Activated naive CD4-positive, alpha-beta T cell treated with anti-CD3 and anti-CD28 coated beads, Interleukin-2, amount 10 ng/mL, durations not matched to agents 7 days and 5 days (primary cell): ENCODE results near the gene WDR20.
"Not testable (repeated sequence)": the region's sequence is repeated elsewhere in the genome, so short reads cannot be mapped to it uniquely, and the experiment has no call there.

Experiments used
- CTCF ChIA-PET: fragments of 350-600 bp; sonication (Branson Sonifier 250); formaldehyde crosslinking; loops from one replicate; lab custom pipeline; 2021; ENCODE audit warnings: antibody characterized with exemption; lab: Charles Lee
- DNase-seq: peaks from one replicate; pipeline ENCODE4 v3.0.0-alpha.2; 2020
- H3K27ac Mint-ChIP-seq: one replicate; pipeline ENCODE4 v1.8.0; 2021; ENCODE audit warnings: mild to moderate bottlenecking, moderate library complexity, mixed read lengths
- H3K27me3 Mint-ChIP-seq: one replicate; pipeline ENCODE4 v1.8.0; 2021; ENCODE audit warnings: mild to moderate bottlenecking, mixed read lengths
- H3K36me3 Mint-ChIP-seq: one replicate; pipeline ENCODE4 v1.8.0; 2021; ENCODE audit warnings: mixed read lengths
- H3K4me1 Mint-ChIP-seq: one replicate; pipeline ENCODE4 v1.8.0; 2021; ENCODE audit warnings: mixed read lengths
- H3K4me3 Mint-ChIP-seq: one replicate; pipeline ENCODE4 v1.8.0; 2021; ENCODE audit warnings: mild to moderate bottlenecking, moderate library complexity, mixed read lengths
- H3K9me3 Mint-ChIP-seq: one replicate; pipeline ENCODE4 v1.8.0; 2021; ENCODE audit warnings: mixed read lengths

Gene WDR20

GRCh38 chr14:102140750-102141145 lies 1.1 kb downstream of the WDR20 start:
- DNase-seq, result no peak
- Mint-ChIP-seq H3K36me3 (peaks cover 8% of the 10 kb centered on the region), H3K9me3 (no peaks in the 10 kb centered on the region), H3K4me3 (peak overlapping the region; percentile 97), H3K27me3 (no peaks in the 10 kb centered on the region), H3K27ac (peak overlapping the region; percentile 96), H3K4me1 (peaks cover 33% of the 10 kb centered on the region)
- CTCF ChIA-PET, result no interaction called here

GRCh38 chr14:102141797-102142196 lies 2.1 kb downstream of the WDR20 start:
- no peaks in the 10 kb centered on the region for H3K27me3 Mint-ChIP-seq
- H3K4me3 Mint-ChIP-seq, result no peak overlapping the region
- CTCF ChIA-PET, result no interaction called here
- H3K27ac Mint-ChIP-seq, result no peak overlapping the region
- peaks cover 37% of the 10 kb centered on the region for H3K4me1 Mint-ChIP-seq
- no peak for DNase-seq
- no peaks in the 10 kb centered on the region for H3K9me3 Mint-ChIP-seq
- H3K36me3 Mint-ChIP-seq, result peaks cover 13% of the 10 kb centered on the region

GRCh38 chr14:102144914-102145313 lies 5.2 kb downstream of the WDR20 start:
- H3K4me3 Mint-ChIP-seq, result no peak overlapping the region
- CTCF ChIA-PET, result interaction anchor here (0.6 kb wide), 1 partner anchor 67 kb away, joined by 3 read pairs; no protein-coding TSS in a partner anchor
- no peaks in the 10 kb centered on the region for H3K27me3 Mint-ChIP-seq
- no peak overlapping the region for H3K27ac Mint-ChIP-seq
- no peaks in the 10 kb centered on the region for H3K9me3 Mint-ChIP-seq
- H3K36me3 Mint-ChIP-seq, result peaks cover 13% of the 10 kb centered on the region
- peaks cover 33% of the 10 kb centered on the region for H3K4me1 Mint-ChIP-seq
- no peak for DNase-seq

- H3K27ac Mint-ChIP-seq, result no peak overlapping the region
- peaks cover 32% of the 10 kb centered on the region for H3K4me1 Mint-ChIP-seq
- peaks cover 12% of the 10 kb centered on the region for H3K36me3 Mint-ChIP-seq
- H3K9me3 Mint-ChIP-seq, result no peaks in the 10 kb centered on the region
- no peak overlapping the region for H3K4me3 Mint-ChIP-seq
- H3K27me3 Mint-ChIP-seq, result no peaks in the 10 kb centered on the region
- DNase-seq, result no peak
- CTCF ChIA-PET, result interaction anchor here (0.6 kb wide), 1 partner anchor 67 kb away, joined by 3 read pairs; no protein-coding TSS in a partner anchor
Measured at GRCh38 chr14:102145395-102145794, 5.7 kb downstream of the WDR20 start.

- DNase-seq, result no peak
- Mint-ChIP-seq H3K4me3 (no peak overlapping the region), H3K9me3 (no peaks in the 10 kb centered on the region), H3K27me3 (no peaks in the 10 kb centered on the region), H3K36me3 (peaks cover 19% of the 10 kb centered on the region), H3K27ac (no peak overlapping the region), H3K4me1 (peaks cover 23% of the 10 kb centered on the region)
- CTCF ChIA-PET, result no interaction called here
Measured at GRCh38 chr14:102146423-102146822, 6.7 kb downstream of the WDR20 start.

- no peak overlapping the region for H3K4me3 Mint-ChIP-seq
- DNase-seq, result no peak
- H3K27me3 Mint-ChIP-seq, result no peaks in the 10 kb centered on the region
- H3K36me3 Mint-ChIP-seq, result peaks cover 36% of the 10 kb centered on the region
- H3K4me1 Mint-ChIP-seq, result peaks cover 12% of the 10 kb centered on the region
- H3K27ac Mint-ChIP-seq, result no peak overlapping the region
- CTCF ChIA-PET, result no interaction called here
- peaks cover 4% of the 10 kb centered on the region for H3K9me3 Mint-ChIP-seq
Measured at GRCh38 chr14:102150083-102150482, 10.4 kb downstream of the WDR20 start.

GRCh38 chr14:102150744-102151143 lies 11.0 kb downstream of the WDR20 start:
- Mint-ChIP-seq H3K4me1 (peaks cover 13% of the 10 kb centered on the region), H3K4me3 (no peak overlapping the region), H3K27me3 (no peaks in the 10 kb centered on the region), H3K27ac (no peak overlapping the region), H3K36me3 (peaks cover 36% of the 10 kb centered on the region), H3K9me3 (peaks cover 4% of the 10 kb centered on the region)
- no peak for DNase-seq
- CTCF ChIA-PET, result no interaction called here

- H3K4me3 Mint-ChIP-seq, H3K27me3 Mint-ChIP-seq, H3K27ac Mint-ChIP-seq, CTCF ChIA-PET, DNase-seq, H3K9me3 Mint-ChIP-seq: not testable (repeated sequence)
- H3K36me3 Mint-ChIP-seq, result peaks cover 34% of the 10 kb centered on the region
- peaks cover 11% of the 10 kb centered on the region for H3K4me1 Mint-ChIP-seq
Measured at GRCh38 chr14:102151411-102151810, 11.7 kb downstream of the WDR20 start.

GRCh38 chr14:102154121-102154520 lies 14.4 kb downstream of the WDR20 start:
- Mint-ChIP-seq H3K36me3 (peaks cover 29% of the 10 kb centered on the region), H3K4me3 (no peak overlapping the region), H3K4me1 (peaks cover 6% of the 10 kb centered on the region), H3K27me3 (no peaks in the 10 kb centered on the region), H3K9me3 (peaks cover 4% of the 10 kb centered on the region), H3K27ac (no peak overlapping the region)
- CTCF ChIA-PET, result no interaction called here
- no peak for DNase-seq

- DNase-seq, result no peak
- CTCF ChIA-PET, result no interaction called here
- H3K36me3 Mint-ChIP-seq, result peaks cover 29% of the 10 kb centered on the region
- H3K4me3 Mint-ChIP-seq, result no peak overlapping the region
- H3K4me1 Mint-ChIP-seq, result peaks cover 6% of the 10 kb centered on the region
- peaks cover 4% of the 10 kb centered on the region for H3K9me3 Mint-ChIP-seq
- H3K27me3 Mint-ChIP-seq, result no peaks in the 10 kb centered on the region
- H3K27ac Mint-ChIP-seq, result peak overlapping the region; percentile 30
Measured at GRCh38 chr14:102154821-102155549, 15.3 kb downstream of the WDR20 start.

- Mint-ChIP-seq H3K9me3 (peaks cover 4% of the 10 kb centered on the region), H3K27me3 (no peaks in the 10 kb centered on the region), H3K27ac (no peak overlapping the region), H3K4me3 (no peak overlapping the region), H3K36me3 (peaks cover 16% of the 10 kb centered on the region), H3K4me1 (peaks cover 6% of the 10 kb centered on the region)
- no peak for DNase-seq
- CTCF ChIA-PET, result interaction anchor here (0.9 kb wide), 1 partner anchor 160 kb away, joined by 3 read pairs; no protein-coding TSS in a partner anchor
Measured at GRCh38 chr14:102157346-102157745, 17.6 kb downstream of the WDR20 start.

- CTCF ChIA-PET, result no interaction called here
- Mint-ChIP-seq H3K9me3 (no peaks in the 10 kb centered on the region), H3K27ac (no peak overlapping the region), H3K36me3 (peaks cover 9% of the 10 kb centered on the region), H3K4me1 (peaks cover 8% of the 10 kb centered on the region), H3K27me3 (no peaks in the 10 kb centered on the region), H3K4me3 (no peak overlapping the region)
- no peak for DNase-seq
Measured at GRCh38 chr14:102158797-102159196, 19.1 kb downstream of the WDR20 start.

GRCh38 chr14:102159841-102160240 lies 20.1 kb downstream of the WDR20 start:
- Mint-ChIP-seq H3K27ac (no peak overlapping the region), H3K4me1 (peaks cover 17% of the 10 kb centered on the region), H3K36me3 (peaks cover 17% of the 10 kb centered on the region), H3K27me3 (no peaks in the 10 kb centered on the region), H3K4me3 (no peak overlapping the region), H3K9me3 (no peaks in the 10 kb centered on the region)
- DNase-seq, result no peak
- CTCF ChIA-PET, result no interaction called here

GRCh38 chr14:102162487-102162886 lies 22.8 kb downstream of the WDR20 start:
- peaks cover 18% of the 10 kb centered on the region for H3K4me1 Mint-ChIP-seq
- no peak overlapping the region for H3K27ac Mint-ChIP-seq
- DNase-seq, result no peak
- CTCF ChIA-PET, result no interaction called here
- H3K9me3 Mint-ChIP-seq, result no peaks in the 10 kb centered on the region
- H3K36me3 Mint-ChIP-seq, result peaks cover 17% of the 10 kb centered on the region
- H3K4me3 Mint-ChIP-seq, result no peak overlapping the region
- H3K27me3 Mint-ChIP-seq, result no peaks in the 10 kb centered on the region

- peaks cover 18% of the 10 kb centered on the region for H3K4me1 Mint-ChIP-seq
- no peak overlapping the region for H3K4me3 Mint-ChIP-seq
- H3K27ac Mint-ChIP-seq, result no peak overlapping the region
- no peaks in the 10 kb centered on the region for H3K9me3 Mint-ChIP-seq
- CTCF ChIA-PET, result no interaction called here
- H3K36me3 Mint-ChIP-seq, result peaks cover 17% of the 10 kb centered on the region
- DNase-seq, result no peak
- H3K27me3 Mint-ChIP-seq, result no peaks in the 10 kb centered on the region
Measured at GRCh38 chr14:102164241-102164641, 24.5 kb downstream of the WDR20 start.
